Stimulated activated CD8-positive, alpha-beta memory T cell treated with anti-CD3 and anti-CD28 coated beads, Interleukin-7, amount 100 ng/mL, for 48 hours (primary cell): ENCODE results near the gene RAB11B.
A peak's percentile ranks its signal among the peaks of the same experiment; 100 is the strongest.
"Not testable (repeated sequence)": the region's sequence is repeated elsewhere in the genome, so short reads cannot be mapped to it uniquely, and the experiment has no call there.

ENCODE experiments used
- DNase-seq, 2 donors: peaks; one replicate each; pipeline ENCODE4 v3.0.0-alpha.2; 2020; ENCODE audit warnings: low read depth in 1 of 2; ENCODE audit errors: extremely low read depth in 1 of 2

The RAB11B gene

GRCh38 chr19:8393192-8393870, 3.2 kb downstream of the RAB11B start:
- no peak for DNase-seq

- DNase-seq: no peak
Measured at GRCh38 chr19:8393871-8394250, 3.7 kb downstream of the RAB11B start.

- no peak for DNase-seq
Measured at GRCh38 chr19:8395621-8396082, 5.5 kb downstream of the RAB11B start.

- no peak for DNase-seq
Measured at GRCh38 chr19:8396185-8396562, 6.0 kb downstream of the RAB11B start.

- DNase-seq: peak; percentile 27 to 59
Measured at GRCh38 chr19:8396563-8397203, 6.5 kb downstream of the RAB11B start.

GRCh38 chr19:8397271-8397670, 7.1 kb downstream of the RAB11B start:
- no peak for DNase-seq

GRCh38 chr19:8397746-8398310, 7.7 kb downstream of the RAB11B start:
- DNase-seq: no peak

- DNase-seq: no peak
Measured at GRCh38 chr19:8398311-8398771, 8.2 kb downstream of the RAB11B start.

GRCh38 chr19:8399681-8400188, 9.6 kb downstream of the RAB11B start:
- no peak for DNase-seq

- no peak for DNase-seq
Measured at GRCh38 chr19:8401981-8402411, 11.8 kb downstream of the RAB11B start.

- DNase-seq: no peak
Measured at GRCh38 chr19:8403098-8403819, 13.1 kb downstream of the RAB11B start.

GRCh38 chr19:8403820-8404109, 13.6 kb downstream of the RAB11B start:
- DNase-seq: no peak

- no peak for DNase-seq
Measured at GRCh38 chr19:8404391-8405151, 14.4 kb downstream of the RAB11B start.

GRCh38 chr19:8410718-8411117, 20.6 kb downstream of the RAB11B start:
- not testable (repeated sequence) for DNase-seq

- peak; percentile 91 to 95 for DNase-seq
Measured at GRCh38 chr19:8412783-8413628, 22.8 kb downstream of the RAB11B start, which contains the start of gene MARCHF2. MARCHF2 (plus strand) TSS chr19:8413305; CDS start chr19:8421841, 8,536 bp downstream.

GRCh38 chr19:8413629-8413995, 23.5 kb downstream of the RAB11B start:
- no peak for DNase-seq

- no peak for DNase-seq
Measured at GRCh38 chr19:8416796-8417195, 26.6 kb downstream of the RAB11B start.

GRCh38 chr19:8421484-8422461, 31.6 kb downstream of the RAB11B start:
- DNase-seq: no peak

GRCh38 chr19:8423817-8424223, 33.7 kb downstream of the RAB11B start:
- DNase-seq: no peak
